ENCODE measurements around the gene PARP8. TPM values are rescaled to one million over a fixed set of nuclear protein-coding genes. Genes with fewer than 3 reads are reported as not detected.
"Not testable (repeated sequence)": the region's sequence is repeated elsewhere in the genome, so short reads cannot be mapped to it uniquely, and the experiment has no call there.

The PARP8 gene
- 25.9 and 28.6 TPM in 2 replicates for total RNA-seq

- no peak for DNase-seq (ENCODE audit: low read depth)
Observed at GRCh38 chr5:50666261-50667022, at the start of gene PARP8. Gene PARP8, plus strand, starts transcription at chr5:50666637. Its CDS starts 459 bp downstream, at chr5:50667096.

GRCh38 chr5:50623666-50624065, 42.8 kb upstream of the PARP8 start:
- peak; percentile 65 for DNase-seq (ENCODE audit: low read depth)

- not testable (repeated sequence) for DNase-seq (ENCODE audit: low read depth)
Observed at GRCh38 chr5:50634866-50635265, 31.6 kb upstream of the PARP8 start.

GRCh38 chr5:50637576-50637975, 28.9 kb upstream of the PARP8 start:
- DNase-seq (ENCODE audit: low read depth) = not testable (repeated sequence)

- no peak for DNase-seq (ENCODE audit: low read depth)
Observed at GRCh38 chr5:50646591-50646990, 19.8 kb upstream of the PARP8 start.

GRCh38 chr5:50647726-50648125, 18.7 kb upstream of the PARP8 start:
- DNase-seq (ENCODE audit: low read depth) = no peak

- no peak for DNase-seq (ENCODE audit: low read depth)
Observed at GRCh38 chr5:50653946-50654345, 12.5 kb upstream of the PARP8 start.

- DNase-seq (ENCODE audit: low read depth) = no peak
Observed at GRCh38 chr5:50655067-50655809, 11.2 kb upstream of the PARP8 start.

GRCh38 chr5:50655810-50656205, 10.6 kb upstream of the PARP8 start:
- DNase-seq (ENCODE audit: low read depth) = peak; percentile 23

GRCh38 chr5:50657044-50657443, 9.4 kb upstream of the PARP8 start:
- no peak for DNase-seq (ENCODE audit: low read depth)

GRCh38 chr5:50658246-50658645, 8.2 kb upstream of the PARP8 start:
- no peak for DNase-seq (ENCODE audit: low read depth)

GRCh38 chr5:50663636-50664035, 2.8 kb upstream of the PARP8 start:
- no peak for DNase-seq (ENCODE audit: low read depth)

GRCh38 chr5:50665091-50665490, 1.3 kb upstream of the PARP8 start:
- no peak for DNase-seq (ENCODE audit: low read depth)

- DNase-seq (ENCODE audit: low read depth) = not testable (repeated sequence)
Observed at GRCh38 chr5:50665761-50666202, 655 bp upstream of the PARP8 start.

GRCh38 chr5:50667023-50667652, 701 bp downstream of the PARP8 start:
- DNase-seq (ENCODE audit: low read depth) = no peak

GRCh38 chr5:50667653-50668595, 1.5 kb downstream of the PARP8 start:
- peak; percentile 51 for DNase-seq (ENCODE audit: low read depth)

GRCh38 chr5:50668636-50669035, 2.2 kb downstream of the PARP8 start:
- DNase-seq (ENCODE audit: low read depth) = not testable (repeated sequence)

GRCh38 chr5:50672663-50673062, 6.2 kb downstream of the PARP8 start:
- DNase-seq (ENCODE audit: low read depth) = no peak

- DNase-seq (ENCODE audit: low read depth) = not testable (repeated sequence)
Observed at GRCh38 chr5:50673444-50673843, 7.0 kb downstream of the PARP8 start.

GRCh38 chr5:50675385-50675784, 8.9 kb downstream of the PARP8 start:
- DNase-seq (ENCODE audit: low read depth) = no peak

- DNase-seq (ENCODE audit: low read depth) = not testable (repeated sequence)
Observed at GRCh38 chr5:50679554-50679953, 13.1 kb downstream of the PARP8 start.

Data from renal cortical epithelial cell (primary cell).